GM23338 (cell line): Measurements from ENCODE around the gene ACSL4. TPM values are rescaled to one million over a fixed set of nuclear protein-coding genes. Genes with fewer than 3 reads are reported as not detected.

ENCODE experiments used
- ATAC-seq: fragments of 200-7000 bp; cut with Tn5 transposase; 3 replicates; pipeline ENCODE4 v1.9.1; 2020
- DNase-seq: peaks from one replicate; pipeline ENCODE4 v3.0.0-alpha.2; 2015; ENCODE audit warnings: low spot score
- H2AFZ ChIP-seq: fragments of 200-600 bp; sonication (generic); 2 replicates; pipeline ENCODE4 v1.8.0; 2016; ENCODE audit warnings: antibody characterized with exemption, mild to moderate bottlenecking, moderate library complexity
- H3F3A ChIP-seq: fragments of 200-600 bp; sonication (generic); replicated peaks from 2 replicates; pipeline ENCODE4 v1.8.0; 2017; ENCODE audit warnings: antibody characterized with exemption, mixed run types, low read depth
- H3K27ac ChIP-seq: fragments of 200-600 bp; sonication (generic); 2 replicates; pipeline ENCODE4 v1.6.1; 2016; ENCODE audit warnings: low read depth
- H3K27me3 ChIP-seq: fragments of 200-600 bp; sonication (generic); 2 replicates; pipeline ENCODE4 v1.8.0; 2016; ENCODE audit warnings: mild to moderate bottlenecking, mixed run types, moderate library complexity; ENCODE audit not compliant: insufficient read depth
- H3K36me3 ChIP-seq: fragments of 200-600 bp; sonication (generic); 2 replicates; pipeline ENCODE4 v1.8.0; 2016; ENCODE audit warnings: mild to moderate bottlenecking; ENCODE audit not compliant: insufficient read depth
- H3K4me1 ChIP-seq: fragments of 200-600 bp; sonication (generic); 2 replicates; pipeline ENCODE4 v1.8.0; 2016; ENCODE audit warnings: mild to moderate bottlenecking, moderate library complexity; ENCODE audit not compliant: insufficient read depth
- H3K4me2 ChIP-seq: fragments of 200-600 bp; sonication (generic); 2 replicates; pipeline ENCODE4 v1.7.1; 2017; ENCODE audit warnings: mixed run types
- H3K4me3 ChIP-seq: fragments of 200-600 bp; sonication (generic); 2 replicates; pipeline ENCODE4 v1.6.1; 2016; ENCODE audit warnings: mixed run types
- H3K79me2 ChIP-seq: fragments of 200-600 bp; sonication (generic); replicated peaks from 2 replicates; pipeline ENCODE4 v1.8.0; 2017; ENCODE audit warnings: mild to moderate bottlenecking; ENCODE audit not compliant: insufficient read depth
- H3K9me2 ChIP-seq: fragments of 200-600 bp; sonication (generic); 2 replicates; pipeline ENCODE4 v1.8.0; 2017; ENCODE audit not compliant: insufficient read depth
- H4K20me1 ChIP-seq: fragments of 200-600 bp; sonication (generic); replicated peaks from 2 replicates; pipeline ENCODE4 v1.8.0; 2017; ENCODE audit warnings: mild to moderate bottlenecking; ENCODE audit not compliant: insufficient read depth
- H3K27ac Mint-ChIP-seq: 2 replicates; pipeline ENCODE4 v1.8.0; 2020; ENCODE audit warnings: inconsistent platforms, mild to moderate bottlenecking, moderate library complexity, mixed read lengths
- H3K27me3 Mint-ChIP-seq: 3 replicates; pipeline ENCODE4 v1.8.0; 2022; ENCODE audit warnings: low read depth, mild to moderate bottlenecking, moderate library complexity, mixed read lengths, inconsistent platforms; ENCODE audit not compliant: insufficient read depth, poor library complexity
- H3K36me3 Mint-ChIP-seq: 3 replicates; pipeline ENCODE4 v1.8.0; 2021; ENCODE audit warnings: low read depth, mild to moderate bottlenecking, inconsistent platforms, moderate library complexity, mixed read lengths
- H3K4me1 Mint-ChIP-seq: 3 replicates; pipeline ENCODE4 v1.8.0; 2020; ENCODE audit warnings: mild to moderate bottlenecking, inconsistent platforms, mixed read lengths
- H3K4me3 Mint-ChIP-seq: 3 replicates; pipeline ENCODE4 v1.8.0; 2021; ENCODE audit warnings: moderate library complexity, mild to moderate bottlenecking, inconsistent platforms, mixed read lengths
- H3K9me3 Mint-ChIP-seq: 3 replicates; pipeline ENCODE4 v1.8.0; 2020; ENCODE audit warnings: moderate library complexity, mild to moderate bottlenecking, inconsistent platforms, mixed read lengths
- CREB1 ChIP-seq: fragments of 250-450 bp; sonication (Bioruptor Pico); IDR thresholded peaks from 2 replicates; pipeline ENCODE4 v1.5.0; 2020; ENCODE audit warnings: low read depth, mild to moderate bottlenecking, moderate library complexity
- EZH2 ChIP-seq: fragments of 200-600 bp; sonication (generic); IDR thresholded peaks from one replicate; pipeline ENCODE4 v1.8.0; 2017; ENCODE audit warnings: antibody characterized with exemption, mild to moderate bottlenecking, low read depth; ENCODE audit not compliant: unreplicated experiment
- EZH2phosphoT487 ChIP-seq: fragments of 200-600 bp; sonication (generic); IDR thresholded peaks from one replicate; pipeline ENCODE4 v1.8.1; 2018; ENCODE audit warnings: antibody characterized with exemption; ENCODE audit not compliant: unreplicated experiment
- JUNB ChIP-seq: IDR thresholded peaks from one replicate; pipeline ENCODE4 v1.6.1; 2016; ENCODE audit warnings: antibody characterized with exemption; ENCODE audit not compliant: unreplicated experiment
- NANOG ChIP-seq: IDR thresholded peaks from 2 replicates; pipeline ENCODE4 v1.6.1; 2016; ENCODE audit warnings: antibody characterized with exemption, borderline replicate concordance
- POLR2AphosphoS5 ChIP-seq: IDR thresholded peaks from 2 replicates; pipeline ENCODE4 v1.6.1; 2016; ENCODE audit warnings: antibody characterized with exemption, low read depth
- STAT1 ChIP-seq: IDR thresholded peaks from one replicate; pipeline ENCODE4 v1.6.1; 2016; ENCODE audit warnings: antibody characterized with exemption; ENCODE audit not compliant: unreplicated experiment
- ZNF114 ChIP-seq: fragments of 250-450 bp; sonication (Bioruptor Pico); IDR thresholded peaks from 2 replicates; pipeline ENCODE4 v1.5.0; 2020; ENCODE audit warnings: mild to moderate bottlenecking, moderate library complexity
- ZNF331 ChIP-seq: fragments of 250-450 bp; sonication (Bioruptor Pico); IDR thresholded peaks from 2 replicates; pipeline ENCODE4 v1.5.0; 2020; ENCODE audit warnings: low read depth, mild to moderate bottlenecking, moderate library complexity
- polyA plus RNA-seq: library from polyadenylated mRNA; unstranded; fragments of >200 nt; fragmentation: Nextera tagmentation; extraction: Ambion mirVana; gene quantifications from 2 replicates; pipeline ENCODE4 v1.2.1, GENCODE V29; 2016
- total RNA-seq: library from RNA; depleted of rRNA; stranded (reverse); fragments of >200 nt; shearing (Covaris generic); gene quantifications from 2 replicates; pipeline ENCODE4 v1.2.3, GENCODE V29; 2014
- TF ChIP-seq, protein P1 (sequence below): IDR thresholded peaks from 2 replicates; pipeline ENCODE4 v1.6.1; 2016; ENCODE audit warnings: antibody characterized with exemption
- TF ChIP-seq, protein P2 (sequence below): IDR thresholded peaks from one replicate; pipeline ENCODE4 v1.6.1; 2018; ENCODE audit warnings: antibody characterized with exemption; ENCODE audit not compliant: unreplicated experiment
- TF ChIP-seq, protein P3 (sequence below), 2 experiments: fragments of 200-600 bp in 1 of 2; sonication (generic) in 1 of 2; conservative IDR thresholded peaks; 2 replicates each; pipeline versions ENCODE4 v1.5.1 to v1.6.1; 2016 to 2017; ENCODE audit warnings: antibody characterized with exemption in 2 of 2, low read depth in 2 of 2, mild to moderate bottlenecking in 2 of 2, moderate library complexity in 1 of 2

ACSL4 gene
- total and polyA plus RNA-seq, 2 experiments from 2014 or later, result 17.8 to 76.3 TPM

DNA sequence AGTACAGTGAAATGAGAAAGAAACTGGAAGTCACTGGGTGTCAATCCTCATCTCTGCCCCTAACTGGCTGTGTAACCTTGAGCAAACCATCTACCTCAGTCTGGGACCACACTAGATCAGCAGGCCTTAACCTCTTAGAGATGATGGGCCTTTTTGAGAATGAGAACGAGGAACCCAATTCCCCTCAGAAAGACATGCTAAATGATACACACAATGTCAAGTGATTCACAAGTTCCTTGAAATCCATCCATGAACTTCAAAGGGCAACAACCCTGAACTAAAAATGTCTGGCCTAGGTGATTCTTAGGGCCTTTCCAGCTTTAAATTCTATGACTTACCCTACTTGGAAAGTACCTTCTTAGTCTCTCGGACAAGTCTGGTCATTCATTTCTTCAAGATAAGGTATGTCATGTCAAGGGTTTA, 47.4 kb downstream of the ACSL4 start:
- TF ChIP-seq EZH2phosphoT487 (no peak), POLR2AphosphoS5 (no peak), EZH2 (no peak), STAT1 (no peak), NANOG (no peak), ZNF331 (CRISPR knock-in tag) (no peak)
- TF ChIP-seq, protein P1, sequence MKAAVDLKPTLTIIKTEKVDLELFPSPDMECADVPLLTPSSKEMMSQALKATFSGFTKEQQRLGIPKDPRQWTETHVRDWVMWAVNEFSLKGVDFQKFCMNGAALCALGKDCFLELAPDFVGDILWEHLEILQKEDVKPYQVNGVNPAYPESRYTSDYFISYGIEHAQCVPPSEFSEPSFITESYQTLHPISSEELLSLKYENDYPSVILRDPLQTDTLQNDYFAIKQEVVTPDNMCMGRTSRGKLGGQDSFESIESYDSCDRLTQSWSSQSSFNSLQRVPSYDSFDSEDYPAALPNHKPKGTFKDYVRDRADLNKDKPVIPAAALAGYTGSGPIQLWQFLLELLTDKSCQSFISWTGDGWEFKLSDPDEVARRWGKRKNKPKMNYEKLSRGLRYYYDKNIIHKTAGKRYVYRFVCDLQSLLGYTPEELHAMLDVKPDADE, result no peak
- TF ChIP-seq, protein P2, sequence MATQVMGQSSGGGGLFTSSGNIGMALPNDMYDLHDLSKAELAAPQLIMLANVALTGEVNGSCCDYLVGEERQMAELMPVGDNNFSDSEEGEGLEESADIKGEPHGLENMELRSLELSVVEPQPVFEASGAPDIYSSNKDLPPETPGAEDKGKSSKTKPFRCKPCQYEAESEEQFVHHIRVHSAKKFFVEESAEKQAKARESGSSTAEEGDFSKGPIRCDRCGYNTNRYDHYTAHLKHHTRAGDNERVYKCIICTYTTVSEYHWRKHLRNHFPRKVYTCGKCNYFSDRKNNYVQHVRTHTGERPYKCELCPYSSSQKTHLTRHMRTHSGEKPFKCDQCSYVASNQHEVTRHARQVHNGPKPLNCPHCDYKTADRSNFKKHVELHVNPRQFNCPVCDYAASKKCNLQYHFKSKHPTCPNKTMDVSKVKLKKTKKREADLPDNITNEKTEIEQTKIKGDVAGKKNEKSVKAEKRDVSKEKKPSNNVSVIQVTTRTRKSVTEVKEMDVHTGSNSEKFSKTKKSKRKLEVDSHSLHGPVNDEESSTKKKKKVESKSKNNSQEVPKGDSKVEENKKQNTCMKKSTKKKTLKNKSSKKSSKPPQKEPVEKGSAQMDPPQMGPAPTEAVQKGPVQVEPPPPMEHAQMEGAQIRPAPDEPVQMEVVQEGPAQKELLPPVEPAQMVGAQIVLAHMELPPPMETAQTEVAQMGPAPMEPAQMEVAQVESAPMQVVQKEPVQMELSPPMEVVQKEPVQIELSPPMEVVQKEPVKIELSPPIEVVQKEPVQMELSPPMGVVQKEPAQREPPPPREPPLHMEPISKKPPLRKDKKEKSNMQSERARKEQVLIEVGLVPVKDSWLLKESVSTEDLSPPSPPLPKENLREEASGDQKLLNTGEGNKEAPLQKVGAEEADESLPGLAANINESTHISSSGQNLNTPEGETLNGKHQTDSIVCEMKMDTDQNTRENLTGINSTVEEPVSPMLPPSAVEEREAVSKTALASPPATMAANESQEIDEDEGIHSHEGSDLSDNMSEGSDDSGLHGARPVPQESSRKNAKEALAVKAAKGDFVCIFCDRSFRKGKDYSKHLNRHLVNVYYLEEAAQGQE, result no peak
- TF ChIP-seq, protein P3, sequence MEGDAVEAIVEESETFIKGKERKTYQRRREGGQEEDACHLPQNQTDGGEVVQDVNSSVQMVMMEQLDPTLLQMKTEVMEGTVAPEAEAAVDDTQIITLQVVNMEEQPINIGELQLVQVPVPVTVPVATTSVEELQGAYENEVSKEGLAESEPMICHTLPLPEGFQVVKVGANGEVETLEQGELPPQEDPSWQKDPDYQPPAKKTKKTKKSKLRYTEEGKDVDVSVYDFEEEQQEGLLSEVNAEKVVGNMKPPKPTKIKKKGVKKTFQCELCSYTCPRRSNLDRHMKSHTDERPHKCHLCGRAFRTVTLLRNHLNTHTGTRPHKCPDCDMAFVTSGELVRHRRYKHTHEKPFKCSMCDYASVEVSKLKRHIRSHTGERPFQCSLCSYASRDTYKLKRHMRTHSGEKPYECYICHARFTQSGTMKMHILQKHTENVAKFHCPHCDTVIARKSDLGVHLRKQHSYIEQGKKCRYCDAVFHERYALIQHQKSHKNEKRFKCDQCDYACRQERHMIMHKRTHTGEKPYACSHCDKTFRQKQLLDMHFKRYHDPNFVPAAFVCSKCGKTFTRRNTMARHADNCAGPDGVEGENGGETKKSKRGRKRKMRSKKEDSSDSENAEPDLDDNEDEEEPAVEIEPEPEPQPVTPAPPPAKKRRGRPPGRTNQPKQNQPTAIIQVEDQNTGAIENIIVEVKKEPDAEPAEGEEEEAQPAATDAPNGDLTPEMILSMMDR (conservative IDR thresholded peaks at IDR 0.05; ENCODE audit: low read depth in 2 of 2), result no peak
- no peak for DNase-seq
- Histone ChIP-seq H3K4me2 (no peak overlapping the region), H3K4me3 (no peak overlapping the region), H3F3A (no peaks in the 10 kb centered on the region), H3K36me3 (no peaks in the 10 kb centered on the region), H2AFZ (no peak overlapping the region), H3K79me2 (0 out of 2 replicates have a peak, but pooled peaks cover 4% of the 10 kb centered on the region), H3K27ac (no peak overlapping the region), H4K20me1 (no peaks in the 10 kb centered on the region), H3K9me2 (no peaks in the 10 kb centered on the region), H3K4me1 (no peaks in the 10 kb centered on the region), H3K27me3 (no peaks in the 10 kb centered on the region)
- Mint-ChIP-seq H3K4me3 (no peak overlapping the region), H3K9me3 (no peaks in the 10 kb centered on the region), H3K27me3 (no peaks in the 10 kb centered on the region), H3K27ac (no peak overlapping the region), H3K36me3 (no peaks in the 10 kb centered on the region), H3K4me1 (no peaks in the 10 kb centered on the region)
- no peak for ATAC-seq

DNA sequence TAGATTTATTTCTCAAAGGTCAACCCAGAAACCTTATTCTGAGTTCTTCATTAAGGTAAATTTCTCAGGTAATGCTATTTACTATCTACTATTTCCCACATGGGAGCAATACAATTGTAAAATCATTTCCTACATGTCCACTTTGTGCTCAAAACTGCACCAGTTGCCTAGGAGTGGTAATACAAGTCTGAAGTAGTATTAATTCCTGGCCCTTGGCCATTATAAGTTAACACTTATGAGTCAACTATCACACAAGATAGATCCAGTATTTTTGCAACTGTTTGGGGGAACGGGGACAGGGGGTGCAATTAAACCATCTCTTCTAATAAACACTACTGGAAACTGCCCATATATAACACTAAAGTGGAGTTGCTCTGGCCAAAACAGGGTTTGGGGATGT, 48.9 kb downstream of the ACSL4 start:
- Histone ChIP-seq H3K79me2 (0 out of 2 replicates have a peak, but pooled peaks cover 4% of the 10 kb centered on the region), H3K27me3 (no peaks in the 10 kb centered on the region), H3K4me1 (no peaks in the 10 kb centered on the region), H3K27ac (no peak overlapping the region), H3K4me3 (no peak overlapping the region), H2AFZ (no peak overlapping the region), H4K20me1 (no peaks in the 10 kb centered on the region), H3K9me2 (no peaks in the 10 kb centered on the region), H3F3A (no peaks in the 10 kb centered on the region), H3K36me3 (no peaks in the 10 kb centered on the region), H3K4me2 (no peak overlapping the region)
- no peak overlapping the region for H3K4me3 Mint-ChIP-seq
- H3K36me3 Mint-ChIP-seq, result no peaks in the 10 kb centered on the region
- DNase-seq (no peak), ATAC-seq (no peak)
- H3K9me3 Mint-ChIP-seq, result no peaks in the 10 kb centered on the region
- H3K27ac Mint-ChIP-seq, result no peak overlapping the region
- H3K27me3 Mint-ChIP-seq, result no peaks in the 10 kb centered on the region
- no peaks in the 10 kb centered on the region for H3K4me1 Mint-ChIP-seq
- TF ChIP-seq STAT1 (no peak), POLR2AphosphoS5 (no peak), ZNF114 (CRISPR knock-in tag) (no peak), ZNF331 (CRISPR knock-in tag) (no peak), JUNB (no peak), CREB1 (CRISPR knock-in tag) (no peak)
